ENCODE data around the gene HAUS5. TPM values are rescaled to one million over a fixed set of nuclear protein-coding genes. Genes with fewer than 3 reads are reported as not detected.
"Not testable (repeated sequence)": the region's sequence is repeated elsewhere in the genome, so short reads cannot be mapped to it uniquely, and the experiment has no call there.

Gene HAUS5
- total RNA-seq, 1 donor from 2014 or later, result 45.8 TPM

- Mint-ChIP-seq H3K4me1 (no peaks in the 10 kb centered on the region), H3K36me3 (ENCODE audit: low read depth) (no peaks in the 10 kb centered on the region), H3K27me3 (peaks cover 4% of the 10 kb centered on the region), H3K4me3 (no peak overlapping the region), H3K27ac (no peak overlapping the region), H3K9me3 (no peaks in the 10 kb centered on the region)
- DNase-seq, result no peak
- intact Hi-C loops (cut with micrococcal nuclease), result loop anchor here (5.0 kb wide), 1 partner anchor 44 kb away; the partner anchor contains the start of gene TMEM147
Measured at GRCh38 chr19:35590875-35591274, 21.7 kb upstream of the HAUS5 start.

GRCh38 chr19:35592226-35592625 is 20.3 kb upstream of the HAUS5 start:
- Mint-ChIP-seq H3K36me3 (ENCODE audit: low read depth) (no peaks in the 10 kb centered on the region), H3K9me3 (no peaks in the 10 kb centered on the region), H3K27me3 (no peaks in the 10 kb centered on the region), H3K4me1 (peaks cover 7% of the 10 kb centered on the region), H3K4me3 (no peak overlapping the region), H3K27ac (no peak overlapping the region)
- intact Hi-C loops (cut with micrococcal nuclease), result loop anchor here (1.0 to 5.0 kb wide), 2 partner anchors 45 to 82 kb away; partner anchors contain the start of gene TMEM147
- peak; percentile 68 for DNase-seq

- intact Hi-C loops (cut with micrococcal nuclease); H3K4me1 Mint-ChIP-seq; H3K4me3 Mint-ChIP-seq; H3K27me3 Mint-ChIP-seq; H3K27ac Mint-ChIP-seq; DNase-seq; H3K9me3 Mint-ChIP-seq; H3K36me3 Mint-ChIP-seq (ENCODE audit: low read depth): not testable (repeated sequence)
Measured at GRCh38 chr19:35595026-35595425, 17.5 kb upstream of the HAUS5 start.

- no peak overlapping the region for H3K27ac Mint-ChIP-seq
Measured at GRCh38 chr19:35595928-35596327, 16.6 kb upstream of the HAUS5 start.

GRCh38 chr19:35596366-35596999 is 16.1 kb upstream of the HAUS5 start:
- no peaks in the 10 kb centered on the region for H3K36me3 Mint-ChIP-seq (ENCODE audit: low read depth)
- no peaks in the 10 kb centered on the region for H3K9me3 Mint-ChIP-seq
- intact Hi-C loops (cut with micrococcal nuclease), result no loop called here
- peaks cover 12% of the 10 kb centered on the region for H3K27me3 Mint-ChIP-seq
- H3K27ac Mint-ChIP-seq, result no peak overlapping the region
- peak; percentile 68 for DNase-seq
- H3K4me1 Mint-ChIP-seq, result peaks cover 7% of the 10 kb centered on the region
- no peak overlapping the region for H3K4me3 Mint-ChIP-seq

More at GRCh38 chr19:35595928-35596327, 16.6 kb upstream of the HAUS5 start:
- Mint-ChIP-seq H3K27me3 (peaks cover 10% of the 10 kb centered on the region), H3K4me1 (peaks cover 7% of the 10 kb centered on the region), H3K9me3 (no peaks in the 10 kb centered on the region), H3K36me3 (ENCODE audit: low read depth) (no peaks in the 10 kb centered on the region), H3K4me3 (no peak overlapping the region)
- intact Hi-C loops (cut with micrococcal nuclease), result no loop called here
- no peak for DNase-seq

- Mint-ChIP-seq H3K9me3 (no peaks in the 10 kb centered on the region), H3K27me3 (peaks cover 12% of the 10 kb centered on the region), H3K4me3 (no peak overlapping the region), H3K4me1 (peaks cover under 1% of the 10 kb centered on the region), H3K27ac (no peak overlapping the region), H3K36me3 (ENCODE audit: low read depth) (no peaks in the 10 kb centered on the region)
- intact Hi-C loops (cut with micrococcal nuclease), result no loop called here
- no peak for DNase-seq
Measured at GRCh38 chr19:35601971-35602370, 10.6 kb upstream of the HAUS5 start.

- H3K4me1 Mint-ChIP-seq; DNase-seq; H3K9me3 Mint-ChIP-seq; H3K4me3 Mint-ChIP-seq; H3K27ac Mint-ChIP-seq; H3K36me3 Mint-ChIP-seq (ENCODE audit: low read depth); H3K27me3 Mint-ChIP-seq; intact Hi-C loops (cut with micrococcal nuclease): not testable (repeated sequence)
Measured at GRCh38 chr19:35604436-35604835, 8.1 kb upstream of the HAUS5 start.

GRCh38 chr19:35607170-35607569 is 5.4 kb upstream of the HAUS5 start:
- not testable (repeated sequence) for H3K9me3 Mint-ChIP-seq, H3K27ac Mint-ChIP-seq

GRCh38 chr19:35607661-35608060 is 4.9 kb upstream of the HAUS5 start:
- no peak for DNase-seq
- H3K27ac Mint-ChIP-seq, result no peak overlapping the region
- H3K36me3 Mint-ChIP-seq (ENCODE audit: low read depth), result peaks cover 10% of the 10 kb centered on the region
- peaks cover 7% of the 10 kb centered on the region for H3K9me3 Mint-ChIP-seq
- peaks cover 24% of the 10 kb centered on the region for H3K4me1 Mint-ChIP-seq
- intact Hi-C loops (cut with micrococcal nuclease), result no loop called here
- H3K27me3 Mint-ChIP-seq, result no peaks in the 10 kb centered on the region
- no peak overlapping the region for H3K4me3 Mint-ChIP-seq

More at GRCh38 chr19:35607170-35607569, 5.4 kb upstream of the HAUS5 start:
- H3K4me3 Mint-ChIP-seq; H3K36me3 Mint-ChIP-seq (ENCODE audit: low read depth); H3K27me3 Mint-ChIP-seq; intact Hi-C loops (cut with micrococcal nuclease); DNase-seq: not testable (repeated sequence)
- peaks cover 19% of the 10 kb centered on the region for H3K4me1 Mint-ChIP-seq

- H3K27ac Mint-ChIP-seq, result no peak overlapping the region
- H3K4me3 Mint-ChIP-seq, result no peak overlapping the region
- peaks cover 7% of the 10 kb centered on the region for H3K9me3 Mint-ChIP-seq
- H3K36me3 Mint-ChIP-seq (ENCODE audit: low read depth), result peaks cover 10% of the 10 kb centered on the region
- H3K27me3 Mint-ChIP-seq, result no peaks in the 10 kb centered on the region
- no peak for DNase-seq
- peaks cover 24% of the 10 kb centered on the region for H3K4me1 Mint-ChIP-seq
- intact Hi-C loops (cut with micrococcal nuclease), result no loop called here
Measured at GRCh38 chr19:35608251-35608650, 4.3 kb upstream of the HAUS5 start.

GRCh38 chr19:35609851-35610353 is 2.6 kb upstream of the HAUS5 start:
- Mint-ChIP-seq H3K4me1 (peaks cover 28% of the 10 kb centered on the region), H3K9me3 (peaks cover 7% of the 10 kb centered on the region), H3K36me3 (ENCODE audit: low read depth) (peaks cover 12% of the 10 kb centered on the region), H3K27ac (peak overlapping the region; percentile 86), H3K27me3 (no peaks in the 10 kb centered on the region), H3K4me3 (peak overlapping the region; percentile 21)
- intact Hi-C loops (cut with micrococcal nuclease), result no loop called here
- DNase-seq, result peak; percentile 80

GRCh38 chr19:35612224-35612558 is 344 bp upstream of the HAUS5 start:
- H3K9me3 Mint-ChIP-seq, result peaks cover 7% of the 10 kb centered on the region
- H3K27ac Mint-ChIP-seq, result peak overlapping the region; percentile 92
- H3K4me3 Mint-ChIP-seq, result peak overlapping the region; percentile 89
- intact Hi-C loops (cut with micrococcal nuclease), result loop anchor here (1.0 to 2.0 kb wide), 3 partner anchors 16 to 67 kb away; partner anchors contain the start of genes COX6B1 and TMEM147
- no peak for DNase-seq
- peaks cover 19% of the 10 kb centered on the region for H3K36me3 Mint-ChIP-seq (ENCODE audit: low read depth)
- H3K4me1 Mint-ChIP-seq, result peaks cover 28% of the 10 kb centered on the region
- no peaks in the 10 kb centered on the region for H3K27me3 Mint-ChIP-seq

- no peaks in the 10 kb centered on the region for H3K27me3 Mint-ChIP-seq
- peak overlapping the region; percentile 89 for H3K4me3 Mint-ChIP-seq
- intact Hi-C loops (cut with micrococcal nuclease), result loop anchor here (2.0 kb wide), 1 partner anchor 35 kb away; the partner anchor contains the start of gene COX6B1
- H3K4me1 Mint-ChIP-seq, result peaks cover 28% of the 10 kb centered on the region
- H3K27ac Mint-ChIP-seq, result peak overlapping the region; percentile 92
- H3K9me3 Mint-ChIP-seq, result peaks cover 2% of the 10 kb centered on the region
- peaks cover 13% of the 10 kb centered on the region for H3K36me3 Mint-ChIP-seq (ENCODE audit: low read depth)
- DNase-seq, result peak; percentile 56
Measured at GRCh38 chr19:35613574-35613973, 1.0 kb downstream of the HAUS5 start.

- H3K9me3 Mint-ChIP-seq, result no peaks in the 10 kb centered on the region
- H3K36me3 Mint-ChIP-seq (ENCODE audit: low read depth), result peaks cover 11% of the 10 kb centered on the region
- peaks cover 18% of the 10 kb centered on the region for H3K4me1 Mint-ChIP-seq
- no peak overlapping the region for H3K27ac Mint-ChIP-seq
- DNase-seq, result no peak
- H3K27me3 Mint-ChIP-seq, result no peaks in the 10 kb centered on the region
- H3K4me3 Mint-ChIP-seq, result no peak overlapping the region
- intact Hi-C loops (cut with micrococcal nuclease), result no loop called here
Measured at GRCh38 chr19:35615036-35615435, 2.5 kb downstream of the HAUS5 start.
